CD4-positive, alpha-beta T cell treated with Interleukin-4 for 4 hours (primary cell): ENCODE measurements around the gene MYO1D.
A peak's percentile ranks its signal among the peaks of the same experiment; 100 is the strongest.

Source experiments
- DNase-seq: peaks from one replicate; pipeline ENCODE4 v3.0.0-alpha.2; 2020

The MYO1D gene

DNA sequence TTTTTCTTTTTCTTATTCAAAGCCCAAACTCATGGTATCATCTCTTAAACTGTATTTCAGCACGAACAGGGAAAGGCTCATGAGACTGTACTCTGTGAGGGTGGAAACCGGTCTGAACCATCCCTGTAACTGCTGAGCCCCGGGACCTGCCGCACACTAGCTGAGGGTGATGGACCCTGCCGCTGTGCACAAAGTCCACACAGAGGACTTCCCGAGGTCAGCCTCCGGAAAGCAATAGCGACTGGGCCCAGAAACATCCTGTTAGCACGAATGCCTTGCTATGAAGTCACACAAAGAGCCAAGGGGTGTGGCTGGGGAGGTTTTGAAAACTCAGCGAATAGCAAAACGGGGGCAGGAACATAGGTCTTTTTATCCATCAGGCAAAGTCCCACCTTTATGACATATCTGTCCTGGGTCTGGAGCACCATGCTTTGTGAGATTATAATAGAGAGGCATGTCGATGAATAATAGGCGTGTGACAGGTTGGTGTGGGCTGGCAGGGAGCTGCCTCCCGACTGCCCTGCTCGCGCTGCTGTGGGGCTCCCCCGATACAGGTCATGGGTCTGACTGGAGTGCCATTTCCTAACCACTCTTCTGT, 356.7 kb downstream of the MYO1D start:
- peak; percentile 83 for DNase-seq

DNA sequence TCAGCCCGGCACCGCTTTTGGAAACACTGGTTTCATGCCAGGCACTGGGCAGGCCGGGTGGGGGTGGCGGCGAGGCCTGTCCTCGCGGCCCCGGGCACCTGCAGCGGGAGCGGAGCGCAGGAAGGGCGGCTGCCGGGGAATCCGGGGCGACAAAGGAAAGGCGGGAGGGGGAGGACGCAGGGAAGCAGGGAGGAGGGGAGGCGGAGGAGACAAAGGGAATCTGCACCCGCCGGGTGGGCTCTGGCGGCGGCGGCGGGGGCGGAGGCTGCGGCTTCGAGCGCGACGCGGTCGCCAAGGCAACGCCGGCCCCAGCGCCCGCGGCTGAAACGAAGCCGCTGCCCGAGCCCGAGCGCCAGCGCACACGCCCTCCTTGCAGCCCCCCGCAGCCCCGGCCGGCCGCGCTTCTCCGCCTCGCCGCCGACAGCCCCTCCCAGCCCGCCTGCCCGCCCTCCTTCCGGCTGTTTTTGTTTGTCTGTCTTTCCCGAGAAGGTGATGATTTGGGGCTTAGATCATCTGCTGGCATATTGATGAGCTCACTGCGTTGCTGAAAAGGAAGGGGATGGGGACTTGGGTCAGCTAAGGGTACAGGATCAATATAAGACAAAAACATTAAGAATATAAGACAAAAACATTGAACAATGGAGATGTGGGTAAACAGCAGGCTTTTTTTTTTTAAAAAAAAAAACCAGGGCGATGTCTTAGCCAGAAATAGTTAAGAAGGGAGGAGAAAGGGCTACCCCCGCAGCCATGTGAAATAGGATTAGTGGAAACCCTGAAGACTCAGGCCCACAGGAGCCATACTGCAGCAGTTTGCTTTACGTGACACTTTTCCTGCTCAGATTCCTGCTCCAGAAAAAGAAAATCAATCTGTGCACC, 357.5 kb downstream of the MYO1D start:
- peak; percentile 94 for DNase-seq

DNA sequence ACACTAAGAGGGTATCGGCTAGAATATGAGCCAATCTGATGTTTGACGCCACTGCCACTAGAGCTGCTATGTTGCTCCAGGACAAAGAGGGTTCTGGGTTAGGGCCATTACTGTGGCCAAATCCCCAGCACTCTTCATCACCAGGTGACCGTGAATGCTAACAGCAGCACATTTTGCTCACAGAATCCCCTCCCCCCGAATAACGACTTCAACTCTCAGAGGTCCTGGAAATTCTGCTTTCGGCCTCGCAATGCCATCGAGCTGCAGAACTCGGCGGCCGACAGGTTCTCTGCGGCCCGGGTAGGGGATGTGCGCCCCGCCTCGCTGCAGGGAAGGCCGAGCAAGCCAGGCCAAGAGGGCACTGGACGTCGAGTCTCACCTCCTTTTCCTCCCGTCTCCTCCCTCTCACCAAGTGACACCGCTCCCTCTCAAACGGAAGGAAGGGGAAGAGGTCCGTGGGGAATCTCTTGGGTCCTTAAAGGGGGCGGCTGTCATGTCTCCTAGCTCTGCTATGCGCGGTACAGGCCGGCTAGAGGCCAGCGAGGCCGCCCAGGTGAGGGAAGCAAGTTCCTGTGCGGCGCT, 358.2 kb downstream of the MYO1D start:
- DNase-seq, result no peak

DNA sequence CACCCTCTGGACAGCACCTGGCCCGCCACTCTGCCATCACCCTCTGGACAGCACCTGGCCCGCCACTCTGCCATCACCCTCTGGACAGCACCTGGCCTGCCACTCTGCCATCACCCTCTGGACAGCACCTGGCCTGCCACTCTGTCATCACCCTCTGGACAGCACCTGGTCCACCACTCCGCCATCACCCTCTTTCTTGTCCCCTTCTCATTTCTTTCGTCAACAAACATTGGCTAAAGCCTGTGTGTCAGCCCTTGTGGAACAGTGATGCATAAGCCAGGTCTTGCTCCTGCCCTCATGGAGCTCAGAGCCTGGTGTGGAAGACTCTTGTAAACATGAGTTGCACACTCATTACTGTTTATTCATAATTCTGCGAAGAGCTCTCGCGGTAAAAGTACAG, 358.9 kb downstream of the MYO1D start:
- no peak for DNase-seq

DNA sequence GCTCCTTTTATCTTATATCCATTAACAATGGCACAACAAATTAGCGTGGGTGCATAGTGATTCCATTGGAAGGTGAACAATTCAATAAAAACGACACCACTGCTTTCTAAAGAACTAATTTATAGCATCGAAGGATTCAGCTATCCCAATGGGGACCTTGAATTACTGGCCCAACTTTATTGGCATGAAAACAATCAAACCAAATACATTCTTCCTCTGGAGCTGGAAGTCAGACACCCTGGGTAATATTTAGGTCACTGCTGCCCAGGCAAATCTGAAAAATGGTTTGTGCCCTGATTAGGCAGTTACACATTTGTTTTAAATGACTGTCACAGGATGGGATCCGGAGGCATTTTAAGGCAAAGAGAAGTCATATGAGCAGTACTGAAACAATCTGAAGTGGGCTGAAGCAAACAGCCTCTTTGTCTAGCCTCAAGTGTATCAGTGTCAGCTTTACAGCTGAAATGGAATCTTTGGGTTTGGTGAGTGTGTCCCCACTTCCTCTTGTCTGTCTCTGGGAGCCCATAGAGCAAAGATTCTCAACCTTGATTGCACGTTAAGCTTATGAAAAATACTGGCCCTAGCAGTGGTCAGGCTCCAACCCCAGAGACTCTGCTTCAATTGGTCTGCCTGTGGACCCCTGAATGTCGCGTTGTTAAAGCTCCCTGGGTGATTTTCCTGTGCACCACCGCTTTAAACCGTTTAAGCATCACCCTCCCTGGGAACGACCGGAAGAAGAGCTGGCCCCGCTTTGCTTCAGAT, 359.8 kb downstream of the MYO1D start:
- peak; percentile 39 for DNase-seq

DNA sequence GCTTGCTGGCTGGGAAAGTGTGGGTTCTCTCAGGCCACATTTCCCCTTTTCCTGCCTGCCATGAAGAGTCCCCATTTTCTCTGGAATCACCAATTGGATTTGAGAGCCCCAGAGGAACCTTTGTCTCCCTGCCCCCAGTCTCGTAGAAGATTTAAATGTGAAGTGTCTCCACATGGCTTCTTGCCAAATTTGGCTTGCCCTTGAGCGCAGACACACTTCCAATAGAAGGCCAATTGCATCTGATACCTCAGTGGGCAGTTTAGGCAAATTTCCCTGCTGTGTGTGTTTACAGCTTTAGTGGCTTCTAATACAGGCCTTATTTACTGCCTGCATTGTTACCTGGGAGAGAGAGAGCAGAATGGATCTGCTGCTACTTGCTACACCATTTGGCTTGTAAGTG, 360.5 kb downstream of the MYO1D start:
- no peak for DNase-seq

DNA sequence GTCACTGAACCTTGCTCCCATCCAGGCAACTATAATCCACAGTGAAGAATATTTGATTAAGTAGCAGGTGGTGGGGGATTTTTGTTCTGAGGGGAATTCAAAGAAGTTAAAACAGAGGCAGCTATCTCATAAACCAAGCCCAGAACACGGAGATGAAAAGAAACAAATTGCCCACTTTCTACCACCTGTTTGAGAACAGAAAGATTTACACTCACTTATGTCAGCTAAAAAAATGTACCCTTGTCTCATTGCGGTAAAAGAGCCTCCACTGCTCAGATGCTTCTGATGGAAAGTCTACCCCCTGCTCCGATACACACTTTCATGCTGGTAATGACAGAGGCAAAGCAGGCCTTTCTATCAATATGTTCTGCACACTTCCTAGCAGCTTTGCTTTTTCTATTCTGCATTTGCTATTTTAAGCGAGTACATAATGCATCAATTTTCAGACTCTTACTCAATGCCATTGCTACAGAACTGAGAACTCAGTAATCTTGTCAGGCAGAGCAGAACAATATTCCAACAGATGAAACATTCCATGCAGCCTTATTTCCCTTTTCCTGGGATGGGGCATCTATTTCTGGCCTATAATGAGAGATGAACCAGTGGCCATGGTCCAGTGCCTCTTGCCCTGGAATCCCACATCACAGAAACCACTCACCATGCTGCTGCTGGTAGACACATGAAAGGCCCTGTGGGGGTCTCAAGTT, 361.1 kb downstream of the MYO1D start:
- peak; percentile 29 for DNase-seq

DNA sequence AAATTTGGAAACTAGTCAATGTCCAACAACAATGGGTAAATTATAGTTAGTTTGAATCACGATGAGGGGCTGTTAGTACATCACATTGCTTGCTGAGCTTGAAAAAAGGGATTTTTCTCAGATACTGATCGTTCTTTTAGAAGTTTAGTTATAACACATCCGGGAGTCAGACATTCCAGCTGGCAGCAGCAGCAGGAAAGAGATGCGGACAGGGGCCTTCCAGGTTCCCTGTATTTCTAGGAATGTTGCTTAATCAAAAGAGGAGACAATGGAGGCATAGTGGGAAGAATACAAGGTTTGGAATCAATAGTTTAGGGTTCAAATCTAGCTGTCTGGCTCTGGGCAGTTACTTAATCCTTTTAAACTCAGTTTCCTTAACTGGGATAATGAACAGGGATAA, 362.3 kb downstream of the MYO1D start:
- no peak for DNase-seq

DNA sequence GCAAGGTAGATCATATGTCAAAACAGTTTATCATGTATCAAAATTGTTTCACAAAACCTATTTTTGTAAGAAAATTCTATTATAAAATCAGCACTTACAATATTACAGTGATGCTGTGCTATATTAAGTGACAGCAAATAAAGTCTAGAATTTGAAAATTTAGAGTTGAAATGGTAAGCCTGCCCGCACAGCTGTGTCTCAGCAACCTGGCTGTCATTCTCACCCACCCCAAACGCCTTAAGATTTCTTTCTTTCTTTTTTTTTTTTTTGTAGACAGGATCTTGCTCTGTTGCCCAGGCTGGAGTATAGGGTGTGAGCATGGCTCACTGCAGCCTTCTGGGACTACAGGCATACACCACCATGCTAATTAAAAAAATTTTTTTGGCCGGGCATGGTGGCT, 363.3 kb downstream of the MYO1D start:
- DNase-seq, result no peak

DNA sequence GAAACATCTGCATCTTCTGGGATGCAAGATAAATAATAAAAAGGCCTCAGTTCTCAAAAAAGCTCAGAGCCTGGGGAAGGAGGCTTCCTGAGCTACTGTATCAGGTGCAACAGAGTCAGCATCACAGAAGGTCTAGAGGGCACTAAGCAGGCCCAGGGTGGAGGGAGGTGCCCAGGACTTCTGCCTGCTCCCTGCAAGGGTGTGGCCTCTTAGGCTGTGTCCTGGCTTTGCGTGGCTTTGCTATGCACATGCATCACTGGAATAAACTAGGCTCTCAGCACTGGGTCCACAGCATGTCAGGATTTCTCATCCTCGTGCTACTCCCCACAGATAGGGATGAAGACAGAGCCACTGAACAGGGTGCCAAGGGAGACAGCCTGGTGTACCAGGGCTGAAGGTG, 364.6 kb downstream of the MYO1D start:
- DNase-seq, result no peak

DNA sequence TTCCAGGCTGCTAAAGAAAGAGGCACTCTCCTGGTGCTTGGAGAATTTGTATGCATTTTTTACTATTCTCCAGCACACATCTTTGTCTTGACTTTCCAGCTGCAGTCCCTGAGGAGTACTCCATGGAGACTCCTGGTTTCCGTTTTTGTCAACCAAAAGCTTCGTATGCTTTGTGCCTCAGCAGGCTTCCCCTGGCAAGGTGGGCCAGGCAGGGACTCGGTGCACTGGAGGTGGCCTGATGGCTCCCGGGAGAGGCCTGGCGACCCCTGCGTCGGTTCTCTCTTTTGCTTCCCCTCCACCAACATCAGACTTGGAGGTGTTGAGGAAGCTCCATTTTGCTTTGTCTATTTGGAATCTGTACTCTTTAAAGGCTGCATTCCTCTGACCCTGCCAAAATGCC, 366.5 kb downstream of the MYO1D start:
- DNase-seq, result no peak

DNA sequence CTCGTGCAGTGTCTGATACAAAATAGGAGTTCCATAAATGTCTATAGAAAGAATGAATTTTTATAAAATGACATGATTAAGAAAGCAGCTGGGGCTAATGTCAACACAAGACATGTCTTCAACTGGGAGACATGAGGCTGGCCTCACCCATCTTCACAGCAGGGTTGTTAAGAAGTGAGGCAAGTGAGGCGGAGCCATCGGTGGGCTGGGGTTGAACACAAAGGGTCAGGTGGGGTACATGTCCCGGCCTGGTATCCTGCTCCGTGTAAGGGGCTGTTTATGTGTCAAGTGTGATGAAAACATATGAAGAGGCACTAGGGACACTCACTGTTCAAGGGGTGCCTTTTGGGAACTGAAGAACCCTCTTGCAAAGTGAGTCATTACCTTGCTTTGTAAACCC, 368.0 kb downstream of the MYO1D start:
- DNase-seq, result no peak

DNA sequence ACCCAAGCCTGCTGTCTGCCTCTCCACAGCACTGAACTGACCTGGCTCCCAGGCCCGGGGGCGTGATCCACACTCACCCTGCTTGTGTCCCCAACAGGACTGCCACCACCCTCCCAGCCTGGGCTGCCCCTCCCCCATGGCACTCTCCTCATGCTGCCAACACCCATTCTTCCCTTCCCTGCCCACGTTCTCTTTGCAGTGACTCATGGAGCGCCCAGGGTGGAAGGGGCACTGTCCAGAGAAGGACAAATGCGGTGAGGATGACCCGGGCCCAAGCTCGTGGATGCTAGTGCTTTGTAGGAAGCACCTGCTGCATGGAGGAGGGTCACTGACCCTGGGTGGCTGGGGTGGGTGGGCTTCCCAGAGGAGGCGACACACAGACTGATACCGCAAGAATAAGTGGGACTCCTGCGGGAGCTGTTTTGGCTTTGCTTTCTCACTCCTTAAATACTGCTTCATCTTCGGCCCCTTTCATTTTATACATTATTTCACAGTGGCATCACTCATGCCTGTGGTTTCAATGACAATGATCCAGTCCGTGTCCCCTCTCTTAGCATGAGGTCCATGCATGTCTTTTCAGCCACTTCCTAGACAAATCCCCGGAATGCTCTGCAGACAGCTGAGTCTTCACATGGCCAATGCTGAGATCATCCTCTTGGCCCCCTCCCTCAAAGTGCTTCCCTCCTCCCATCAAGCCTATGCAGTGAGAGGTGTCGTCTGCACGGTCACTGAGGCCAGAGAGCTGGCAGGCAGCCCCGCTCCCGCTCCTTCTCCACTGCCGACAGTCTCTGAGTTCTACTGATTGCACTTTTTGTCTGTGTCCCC, 372.5 kb downstream of the MYO1D start:
- no peak for DNase-seq

DNA sequence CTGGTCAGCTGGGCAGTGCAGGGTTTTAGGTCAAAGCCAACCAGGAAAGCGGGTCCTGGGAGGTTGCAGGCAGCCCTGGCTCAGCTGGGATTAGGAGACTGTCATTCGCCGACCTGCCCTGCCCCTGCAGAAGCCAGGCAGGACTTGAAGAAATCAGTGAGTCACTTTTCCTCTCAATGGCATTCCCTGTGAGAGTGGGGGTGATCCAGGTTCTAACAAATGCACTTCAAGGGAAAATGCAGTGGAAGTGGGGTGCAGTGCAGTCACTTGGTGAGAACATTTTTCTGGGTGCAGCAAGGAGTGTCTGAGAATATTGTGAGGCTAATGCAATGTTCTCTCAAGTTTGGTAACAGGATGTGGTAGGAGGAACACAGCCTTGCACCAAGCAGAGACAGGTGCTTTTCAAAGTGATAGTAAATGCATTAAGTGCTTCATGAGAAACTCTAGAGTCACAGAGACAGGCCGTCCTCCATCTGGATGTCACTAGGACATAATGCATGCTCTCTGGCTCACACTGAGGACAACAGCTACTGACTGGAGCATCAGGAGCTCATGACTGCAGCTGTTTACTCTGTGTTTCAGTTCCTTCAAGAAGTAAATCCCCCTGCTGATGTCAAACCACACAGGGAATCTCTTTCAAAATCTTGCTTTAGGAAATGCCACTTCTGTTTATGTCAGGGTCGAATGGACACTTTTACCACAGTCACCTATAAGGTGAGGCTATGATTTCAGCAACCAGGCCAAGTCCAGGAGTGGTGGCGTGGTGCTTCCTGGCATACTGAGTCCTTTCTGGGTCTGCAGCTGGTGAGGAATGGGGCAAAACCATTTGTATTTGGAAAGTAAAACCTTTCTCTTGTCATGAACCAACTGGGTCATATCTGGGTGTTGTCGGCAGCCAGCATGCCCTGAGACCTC, 373.4 kb downstream of the MYO1D start:
- peak; percentile 88 for DNase-seq

DNA sequence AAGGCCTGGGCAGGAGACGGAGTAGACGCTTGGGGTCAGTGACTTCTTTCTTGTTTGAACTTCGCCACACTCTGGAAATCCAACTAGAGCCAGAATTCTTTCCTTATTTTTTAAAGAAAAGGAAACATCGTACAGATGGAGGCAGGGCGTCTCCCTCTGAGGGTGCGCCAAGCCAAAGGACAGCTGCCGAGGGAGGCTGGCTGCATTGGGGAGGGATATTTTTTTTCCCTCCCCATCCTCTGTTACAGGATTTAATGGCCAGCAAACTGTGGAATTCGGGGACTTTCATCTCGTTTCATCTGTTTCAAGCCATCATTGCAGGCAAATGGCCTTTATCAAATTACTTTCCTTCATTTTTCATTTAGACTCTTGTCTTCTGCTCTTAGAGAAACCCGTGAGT, 374.2 kb downstream of the MYO1D start:
- no peak for DNase-seq

DNA sequence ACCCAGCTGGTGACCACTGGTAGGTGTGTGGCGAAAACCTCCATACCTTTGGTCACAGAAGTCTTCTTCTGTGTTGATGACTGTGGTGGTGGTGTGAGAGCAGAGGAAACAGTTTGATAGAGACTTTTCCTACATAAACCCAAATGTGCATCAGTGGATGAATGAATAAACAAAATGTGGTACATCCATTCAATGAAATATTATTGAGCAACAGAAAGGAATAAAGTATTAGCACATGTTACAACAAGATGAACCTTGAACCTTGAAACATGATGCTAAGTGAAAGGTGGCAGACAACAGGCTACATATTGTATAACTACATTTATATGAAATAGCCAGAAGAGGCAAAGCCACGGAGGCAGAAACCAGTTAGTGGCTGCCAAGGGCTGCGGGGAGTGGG, 374.9 kb downstream of the MYO1D start:
- no peak for DNase-seq

DNA sequence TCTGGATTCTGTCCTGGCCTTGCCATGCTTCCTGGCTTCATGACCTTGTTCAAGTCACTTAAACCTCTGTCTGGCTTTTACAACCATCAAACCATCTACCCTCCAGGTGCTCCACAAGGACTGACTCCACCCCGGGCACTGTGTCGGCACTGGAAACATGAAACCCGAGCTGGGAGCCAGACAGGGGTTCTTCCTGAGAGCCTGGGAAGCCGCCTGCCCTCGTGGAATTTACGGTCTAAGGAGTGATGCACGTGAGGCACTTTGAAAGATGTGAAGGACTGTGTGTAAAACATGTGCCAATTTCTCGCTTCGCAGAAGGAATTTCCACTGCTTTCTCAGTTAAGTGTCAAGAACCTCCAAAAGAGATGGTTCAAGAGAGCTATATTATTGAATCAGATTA, 378.5 kb downstream of the MYO1D start:
- no peak for DNase-seq

DNA sequence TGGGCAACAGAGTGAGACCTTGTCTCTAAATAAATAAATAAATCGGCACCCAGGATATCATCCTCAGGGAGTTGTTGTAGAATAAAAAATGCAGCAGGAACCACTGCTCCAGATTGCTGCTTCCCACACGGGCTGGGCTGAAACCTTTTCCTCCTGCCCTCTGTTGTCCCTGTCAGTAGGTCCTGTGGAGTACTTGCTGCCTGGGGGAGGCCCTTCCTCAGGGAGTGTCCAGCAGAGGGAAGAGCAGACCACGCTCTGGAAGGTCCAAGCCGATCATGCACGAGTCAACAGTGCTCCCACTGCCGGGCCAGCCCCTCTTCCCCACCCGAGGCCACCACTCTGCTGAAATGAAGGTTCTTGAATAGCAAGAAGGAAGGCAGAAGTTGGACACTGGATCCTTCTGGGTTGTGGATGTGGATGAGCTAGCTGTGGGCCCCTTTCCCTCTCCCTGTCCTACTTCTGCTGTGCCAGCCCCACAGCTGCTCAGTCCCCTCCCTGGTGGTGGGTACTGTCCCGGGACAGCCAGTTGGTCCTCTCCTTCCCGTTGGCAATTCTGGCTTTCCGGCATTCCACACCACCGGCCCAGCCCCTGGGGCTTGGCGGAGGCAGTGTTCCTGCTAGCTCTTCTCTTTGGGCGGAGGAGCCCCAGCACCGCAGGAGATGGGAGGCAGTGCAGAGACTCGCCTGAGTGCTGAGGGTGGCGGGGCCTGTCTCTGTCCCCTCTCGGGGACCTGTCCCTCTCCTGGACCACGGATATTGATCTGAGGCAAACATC, 379.3 kb downstream of the MYO1D start:
- no peak for DNase-seq

DNA sequence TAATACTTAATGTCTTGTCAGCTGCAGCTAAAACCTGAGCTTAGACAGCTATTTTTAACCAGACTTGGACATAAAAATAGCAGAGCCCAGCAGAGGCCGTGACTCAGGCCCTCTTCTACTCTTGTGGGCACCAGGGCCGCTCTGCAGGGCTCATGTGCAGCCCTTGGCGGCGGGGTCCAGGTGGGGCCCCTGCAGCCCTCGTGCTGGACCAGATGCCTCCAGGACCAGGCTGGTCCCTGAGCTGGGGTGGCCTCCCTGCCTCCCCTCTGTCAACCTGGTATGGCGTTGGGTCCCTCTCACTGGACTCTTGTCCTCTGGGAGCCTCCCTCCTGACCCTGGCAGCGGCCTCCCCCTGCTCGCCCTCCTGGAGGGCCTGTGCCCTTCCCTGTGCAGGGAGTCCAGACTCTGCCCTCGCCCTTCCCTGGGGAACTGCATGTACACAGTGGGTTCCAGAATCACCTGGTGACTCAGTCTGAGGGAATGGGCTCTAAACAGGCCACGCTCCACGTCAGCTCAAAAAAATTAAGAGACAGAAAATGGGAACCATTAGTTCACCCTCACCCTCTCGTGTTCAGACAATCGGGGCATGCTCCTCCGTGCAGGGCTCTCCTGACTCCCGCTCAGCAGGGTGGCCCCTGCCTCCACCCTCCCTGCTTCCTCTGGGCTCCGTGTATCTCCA, 380.4 kb downstream of the MYO1D start:
- DNase-seq, result no peak
